Embryonic facial prominence (tissue), 1 donor: ENCODE measurements around the gene AKNA.
"Not testable (repeated sequence)": the region's sequence is repeated elsewhere in the genome, so short reads cannot be mapped to it uniquely, and the experiment has no call there.

Experiments used
- DNase-seq: peaks from one replicate; pipeline ENCODE4 v3.0.0-alpha.2; 2016; ENCODE audit errors: extremely low spot score

Gene AKNA

DNA sequence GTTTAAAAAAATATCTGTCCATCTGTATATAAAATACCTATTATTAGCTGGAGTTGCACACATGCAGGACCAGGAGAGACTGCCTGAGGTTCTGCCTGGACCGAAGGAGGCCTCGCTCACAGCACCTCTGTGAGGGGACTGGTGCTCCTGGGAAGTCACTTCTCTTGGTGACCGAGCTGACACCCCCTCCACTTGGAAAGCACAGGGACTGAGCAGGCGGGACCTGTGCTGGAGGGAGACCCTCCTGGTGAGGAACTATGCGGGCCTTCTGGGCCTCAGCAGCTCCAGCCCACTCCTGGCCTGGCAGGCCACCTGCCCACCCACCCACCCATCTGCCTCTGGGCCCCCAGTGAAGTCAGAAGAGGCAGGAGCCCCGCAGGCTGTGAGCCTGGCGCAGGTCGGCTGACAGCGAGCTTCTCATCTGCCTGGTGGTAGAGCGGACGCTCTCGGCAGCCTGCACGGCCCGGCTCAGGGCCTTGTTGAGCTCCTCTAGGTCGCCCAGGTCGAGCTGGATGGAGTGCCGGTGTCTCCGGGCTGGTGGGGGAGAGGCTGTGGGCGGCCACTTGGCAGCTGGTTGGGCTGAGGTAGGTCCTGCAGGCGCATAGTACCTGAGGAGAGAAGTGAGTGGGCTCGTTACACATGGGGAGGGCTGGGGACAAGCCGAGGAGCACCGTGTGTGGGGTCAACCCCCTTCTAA, 50.9 kb downstream of the AKNA start:
- no peak for DNase-seq

DNA sequence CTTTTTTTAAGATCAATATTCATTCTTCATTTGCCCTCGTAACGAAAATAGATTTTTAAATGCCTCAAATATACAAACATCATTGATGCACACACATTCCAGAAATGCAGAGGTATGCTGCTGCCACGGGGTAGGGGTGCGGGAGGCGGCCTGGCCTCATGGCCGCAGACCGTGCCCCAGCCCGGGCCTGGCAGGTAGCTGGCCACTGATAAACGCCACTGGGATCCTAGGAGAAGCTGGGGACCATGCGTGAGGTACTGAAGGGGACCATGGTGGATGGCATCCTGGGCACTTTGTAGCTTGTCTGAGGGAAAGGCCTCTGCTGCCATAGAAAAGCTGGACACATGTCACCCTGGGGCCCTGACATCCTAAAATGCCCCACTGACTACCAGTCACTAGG, 51.6 kb downstream of the AKNA start:
- DNase-seq = no peak

DNA sequence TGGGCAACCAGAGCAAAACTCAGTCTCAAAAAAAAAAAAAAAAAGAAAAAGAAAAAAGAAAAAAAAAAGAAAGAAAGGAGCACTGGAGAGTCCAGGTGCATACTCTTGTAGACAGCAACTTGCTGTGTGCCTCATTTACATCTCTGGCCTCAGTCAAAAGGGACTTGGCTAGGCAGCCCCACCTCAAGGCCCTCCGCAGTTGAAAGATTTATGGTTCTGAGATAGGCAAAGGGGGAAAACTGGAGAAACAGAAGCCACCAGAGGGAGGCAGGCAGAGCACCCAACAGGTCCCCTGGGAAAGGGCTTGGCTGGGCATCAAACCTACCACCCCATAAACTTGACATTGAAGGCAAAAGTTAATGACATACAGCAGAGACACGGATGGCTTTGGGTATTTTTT, 52.0 kb downstream of the AKNA start:
- no peak for DNase-seq

DNA sequence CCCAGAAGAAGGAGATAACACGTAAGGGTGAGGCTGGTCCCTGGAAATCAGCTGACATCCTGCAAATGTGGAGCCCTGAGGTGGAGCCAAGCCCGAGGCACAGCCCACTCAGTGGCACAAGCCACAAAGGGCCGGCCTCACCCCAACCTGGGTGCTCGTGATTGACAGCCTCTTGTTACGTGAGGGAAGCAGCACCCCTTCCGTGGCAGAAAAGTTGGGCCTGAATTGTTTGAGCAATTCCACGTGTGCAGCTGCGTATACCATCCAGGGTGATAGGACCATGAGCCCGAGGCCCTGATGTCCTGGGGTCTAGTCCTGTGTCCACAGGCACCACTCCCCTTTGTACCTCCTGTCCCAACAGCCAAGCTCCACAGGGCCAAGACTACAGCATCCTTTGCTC, 53.3 kb downstream of the AKNA start:
- DNase-seq = no peak

DNA sequence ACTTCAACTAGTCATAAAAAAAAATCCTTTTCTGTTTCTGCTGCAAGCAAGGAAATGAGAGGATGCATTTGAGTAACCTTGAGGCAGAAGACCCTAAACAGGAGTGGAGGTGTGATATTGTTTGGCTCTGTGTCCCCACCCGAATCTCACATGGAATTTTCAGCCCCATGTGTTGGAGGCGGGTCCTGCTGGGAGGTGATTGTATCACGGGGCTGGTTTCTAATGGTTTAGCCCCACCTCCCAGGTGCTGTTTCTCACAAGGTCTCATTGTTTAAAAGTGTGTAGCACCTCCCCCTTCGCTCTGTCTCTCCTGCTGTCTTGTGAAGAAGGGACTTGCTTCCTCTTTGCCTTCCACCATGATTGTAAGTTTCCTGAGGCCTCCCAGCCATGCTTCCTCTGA, 54.1 kb downstream of the AKNA start:
- DNase-seq = not testable (repeated sequence)

DNA sequence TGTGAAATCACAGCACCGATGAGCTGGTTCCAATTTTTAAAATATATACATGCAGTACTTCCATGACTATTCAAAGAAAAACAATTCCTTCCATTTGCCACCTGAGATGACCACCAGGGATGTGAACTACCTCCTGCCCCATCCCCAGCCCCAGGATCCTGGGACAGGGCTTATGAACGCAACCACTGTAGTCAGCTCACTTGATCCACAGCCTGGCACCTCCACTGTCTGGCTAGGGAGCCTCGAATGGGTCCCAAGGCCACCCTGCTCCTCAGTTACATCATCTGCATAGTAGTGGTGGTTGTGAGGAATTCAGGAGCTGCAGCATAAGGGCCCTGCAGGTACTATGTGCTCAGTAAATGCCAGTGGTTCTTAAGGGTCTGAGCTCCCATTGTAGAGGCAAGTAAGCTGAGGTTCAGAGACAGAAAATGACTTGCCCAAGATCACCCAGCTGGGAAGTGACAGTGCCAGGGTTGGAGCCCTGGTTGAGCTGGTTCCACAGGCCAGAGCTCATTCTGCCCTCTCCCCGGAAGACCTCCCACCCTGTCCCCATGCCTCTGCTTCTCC, 55.2 kb downstream of the AKNA start:
- not testable (repeated sequence) for DNase-seq

DNA sequence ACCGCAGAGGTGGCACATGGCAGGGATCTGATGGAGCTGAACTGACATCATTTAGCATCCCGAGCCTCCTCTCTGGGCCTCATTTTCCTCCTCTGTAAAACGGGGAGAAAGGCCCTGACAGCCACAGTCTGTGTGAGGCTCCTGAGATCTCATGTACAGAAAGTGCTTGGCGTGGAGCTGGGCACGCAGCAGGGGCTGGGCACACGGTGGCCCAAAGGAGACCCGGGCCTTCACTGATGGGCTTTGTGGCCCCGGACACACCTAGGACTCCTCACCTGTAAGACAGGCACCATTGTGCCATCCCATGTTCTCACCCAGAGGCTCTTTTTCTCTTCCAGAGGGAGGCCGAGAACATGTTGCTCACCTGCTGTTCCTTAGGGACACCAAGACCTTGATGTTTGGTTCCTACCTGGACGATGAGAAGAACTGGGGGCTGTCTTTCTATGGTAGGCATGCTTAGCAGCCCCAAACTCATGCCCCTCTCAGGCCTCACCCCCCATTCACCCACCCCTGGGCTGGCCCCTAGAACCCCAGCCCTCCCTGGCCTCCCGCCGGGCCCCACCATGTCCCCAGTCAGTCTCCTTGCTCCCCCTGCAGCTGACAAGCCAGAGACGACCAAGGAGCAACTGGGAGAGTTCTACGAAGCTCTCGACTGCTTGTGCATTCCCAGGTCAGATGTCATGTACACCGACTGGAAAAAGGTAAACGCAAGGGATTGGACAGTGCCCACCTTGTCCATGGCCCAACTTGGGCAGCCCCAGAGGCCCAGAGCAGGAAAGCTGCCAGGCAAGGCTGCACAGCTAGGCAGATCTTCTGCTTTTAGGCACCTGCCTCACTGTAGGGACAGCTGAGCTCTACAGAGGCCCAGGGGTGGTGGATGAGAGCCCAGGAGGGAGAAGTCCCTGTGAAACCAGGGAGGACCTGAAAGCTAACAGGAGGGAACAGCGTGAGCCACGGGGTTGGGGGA, 56.3 kb downstream of the AKNA start:
- DNase-seq = not testable (repeated sequence)

DNA sequence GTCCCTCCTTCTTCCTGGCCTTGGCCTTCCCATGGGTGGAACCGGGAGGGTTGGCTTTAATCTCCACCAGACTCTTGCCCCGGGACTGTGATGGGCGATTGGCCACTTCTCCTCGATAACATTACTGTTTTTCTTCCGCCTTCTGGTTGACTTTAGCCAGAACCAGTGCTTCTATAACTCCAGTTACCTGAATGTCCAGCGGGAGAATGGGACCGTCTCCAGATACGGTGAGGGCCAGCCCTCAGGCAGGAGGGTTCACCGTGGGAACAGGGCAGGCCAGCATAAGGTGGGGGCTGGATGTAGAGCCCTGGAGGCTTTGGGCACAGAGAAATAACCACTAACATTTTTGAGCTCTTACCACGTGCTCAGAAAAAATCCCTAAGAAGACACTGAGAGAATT, 57.1 kb downstream of the AKNA start:
- no peak for DNase-seq

DNA sequence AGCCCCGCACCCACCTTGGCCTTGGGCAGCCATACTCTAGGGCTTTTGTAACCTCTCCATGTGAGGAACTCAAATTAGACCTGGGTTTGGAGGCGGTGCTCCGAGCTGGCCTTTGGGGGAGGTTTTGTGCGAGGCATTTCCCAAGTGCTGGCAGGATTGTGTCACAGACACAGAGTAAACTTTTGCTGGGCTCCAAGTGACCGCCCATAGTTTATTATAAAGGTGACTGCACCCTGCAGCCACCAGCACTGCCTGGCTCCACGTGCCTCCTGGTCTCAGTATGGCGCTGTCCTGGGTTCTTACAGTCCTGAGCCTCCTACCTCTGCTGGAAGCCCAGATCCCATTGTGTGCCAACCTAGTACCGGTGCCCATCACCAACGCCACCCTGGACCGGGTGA, 58.2 kb downstream of the AKNA start, which contains the start of gene ORM2:
ORM2 (plus strand) TSS at position 245 of the 398 bp plus-strand sequence; CDS start at position 281, 36 bp downstream.
- not testable (repeated sequence) for DNase-seq

DNA sequence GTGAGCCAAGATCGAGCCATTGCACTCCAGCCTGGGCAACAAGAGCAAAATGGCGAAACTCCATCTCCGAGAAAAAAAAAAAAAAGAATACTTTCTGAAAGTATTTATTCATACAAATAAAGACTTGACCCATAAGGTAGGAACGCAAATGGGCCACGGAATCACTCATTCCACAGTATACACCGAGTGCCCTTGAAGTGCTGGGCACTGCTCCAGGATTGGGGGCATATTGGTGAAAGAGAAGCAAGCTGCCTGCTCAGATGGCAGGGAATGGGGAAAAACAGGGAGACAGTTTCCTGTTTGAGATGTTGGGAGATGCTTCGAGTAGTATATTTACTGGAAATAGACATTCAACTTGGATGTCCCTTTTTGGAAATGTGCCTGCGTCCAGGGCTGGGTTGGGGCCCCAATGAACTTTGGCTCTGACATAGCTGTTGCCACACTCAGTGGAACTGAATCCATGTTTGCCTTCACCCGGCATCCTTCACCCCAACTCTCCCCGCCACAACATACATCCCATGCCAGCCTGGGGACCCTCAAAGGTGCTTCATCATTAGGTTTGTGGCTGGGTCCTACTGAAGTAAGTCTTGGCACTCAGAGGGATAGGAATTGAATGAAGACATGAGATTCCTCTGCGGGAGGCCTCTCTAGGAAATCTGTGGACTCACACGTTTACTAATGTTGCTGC, 58.7 kb downstream of the AKNA start:
- DNase-seq = not testable (repeated sequence)

DNA sequence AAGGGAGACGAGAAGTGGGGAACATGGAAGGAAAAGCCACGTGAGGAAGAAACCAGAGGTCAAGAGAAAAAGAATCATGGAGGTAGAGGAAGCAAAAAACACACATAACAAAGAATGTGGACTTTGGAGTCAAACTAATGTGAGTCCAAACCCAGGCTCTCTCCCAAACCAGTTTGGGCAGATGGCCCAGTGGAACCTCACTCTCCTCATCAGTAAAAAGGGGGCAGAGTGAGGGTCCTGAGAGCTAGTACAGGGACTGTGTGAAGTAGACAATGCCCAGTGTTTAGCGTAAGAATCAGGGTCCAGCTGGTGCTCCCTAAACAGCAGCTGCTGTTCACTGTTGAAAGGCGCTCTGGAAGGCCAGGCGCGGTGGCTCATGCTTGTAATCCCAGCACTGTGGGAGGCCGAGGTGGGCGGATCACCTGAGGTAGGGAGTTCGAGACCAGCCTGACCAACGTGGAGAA, 59.4 kb downstream of the AKNA start:
- not testable (repeated sequence) for DNase-seq

DNA sequence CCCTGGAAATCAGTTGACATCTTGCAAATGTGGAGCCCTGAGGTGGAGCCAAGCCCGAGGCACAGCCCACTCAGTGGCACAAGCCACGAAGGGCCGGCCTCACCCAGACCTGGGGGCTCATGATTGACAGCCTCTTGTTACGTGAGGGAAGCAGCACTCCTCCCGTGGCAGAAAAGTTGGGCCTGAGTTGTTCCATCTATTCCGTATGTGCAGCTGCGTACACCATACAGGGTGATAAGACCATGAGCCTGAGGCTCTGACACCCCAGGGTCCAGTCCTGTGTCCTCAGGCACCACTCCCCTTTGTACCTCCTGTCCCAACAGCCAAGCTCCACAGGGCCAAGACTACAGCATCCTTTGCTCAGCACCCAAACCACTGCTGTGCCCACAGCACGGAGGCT, 60.0 kb downstream of the AKNA start:
- no peak for DNase-seq

DNA sequence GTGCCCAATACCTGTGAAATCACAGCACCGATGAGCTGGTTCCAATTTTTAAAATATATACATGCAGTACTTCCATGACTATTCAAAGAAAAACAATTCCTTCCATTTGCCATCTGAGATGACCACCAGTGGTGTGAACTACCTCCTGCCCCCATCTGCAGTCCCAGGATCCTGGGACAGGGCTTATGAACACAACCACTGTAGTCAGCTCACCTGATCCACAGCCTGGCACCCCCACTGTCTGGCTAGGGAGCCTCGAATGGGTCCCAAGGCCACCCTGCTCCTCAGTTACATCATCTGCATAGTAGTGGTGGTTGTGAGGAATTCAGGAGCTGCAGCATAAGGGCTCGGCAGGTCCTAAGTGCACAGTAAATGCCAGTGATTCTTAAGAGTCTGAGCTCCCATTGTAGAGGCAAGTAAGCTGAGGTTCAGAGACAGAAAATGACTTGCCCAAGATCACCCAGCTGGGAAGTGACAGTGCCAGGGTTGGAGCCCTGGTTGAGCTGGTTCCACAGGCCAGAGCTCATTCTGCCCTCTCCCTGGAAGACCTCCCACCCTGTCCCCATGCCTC, 62.0 kb downstream of the AKNA start:
- not testable (repeated sequence) for DNase-seq

DNA sequence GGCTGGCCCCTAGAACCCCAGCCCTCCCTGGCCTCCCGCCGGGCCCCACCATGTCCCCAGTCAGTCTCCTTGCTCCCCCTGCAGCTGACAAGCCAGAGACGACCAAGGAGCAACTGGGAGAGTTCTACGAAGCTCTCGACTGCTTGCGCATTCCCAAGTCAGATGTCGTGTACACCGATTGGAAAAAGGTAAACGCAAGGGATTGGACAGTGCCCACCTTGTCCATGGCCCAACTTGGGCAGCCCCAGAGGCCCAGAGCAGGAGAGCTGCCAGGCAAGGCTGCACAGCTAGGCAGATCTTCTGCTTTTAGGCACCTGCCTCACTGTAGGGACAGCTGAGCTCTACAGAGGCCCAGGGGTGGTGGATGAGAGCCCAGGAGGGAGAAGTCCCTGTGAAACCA, 62.8 kb downstream of the AKNA start:
- not testable (repeated sequence) for DNase-seq

DNA sequence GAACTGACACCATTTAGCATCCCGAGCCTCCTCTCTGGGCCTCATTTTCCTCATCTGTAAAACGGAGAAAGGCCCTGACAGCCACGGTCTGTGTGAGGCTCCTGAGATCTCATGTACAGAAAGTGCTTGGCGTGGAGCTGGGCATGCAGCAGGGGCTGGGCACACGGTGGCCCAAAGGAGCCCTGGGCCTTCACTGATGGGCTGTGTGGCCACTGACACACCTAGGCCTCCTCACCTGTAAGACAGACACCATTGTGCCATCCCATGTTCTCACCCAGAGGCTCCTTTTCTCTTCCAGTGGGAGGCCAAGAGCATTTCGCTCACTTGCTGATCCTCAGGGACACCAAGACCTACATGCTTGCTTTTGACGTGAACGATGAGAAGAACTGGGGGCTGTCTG, 63.3 kb downstream of the AKNA start:
- DNase-seq = no peak

DNA sequence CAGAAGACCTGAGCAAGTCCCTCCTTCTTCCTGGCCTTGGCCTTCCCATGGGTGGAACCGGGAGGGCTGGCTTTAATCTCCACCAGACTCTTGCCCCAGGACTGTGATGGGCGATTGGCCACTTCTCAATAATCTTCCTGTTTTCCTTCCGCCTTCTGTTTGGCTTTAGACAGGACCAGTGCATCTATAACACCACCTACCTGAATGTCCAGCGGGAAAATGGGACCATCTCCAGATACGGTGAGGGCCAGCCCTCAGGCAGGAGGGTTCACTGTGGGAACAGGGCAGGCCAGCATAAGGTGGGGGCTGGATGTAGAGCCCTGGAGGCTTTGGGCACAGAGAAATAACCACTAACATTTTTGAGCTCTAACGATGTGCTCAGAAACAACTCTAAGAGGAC, 63.9 kb downstream of the AKNA start:
- DNase-seq = not testable (repeated sequence)

DNA sequence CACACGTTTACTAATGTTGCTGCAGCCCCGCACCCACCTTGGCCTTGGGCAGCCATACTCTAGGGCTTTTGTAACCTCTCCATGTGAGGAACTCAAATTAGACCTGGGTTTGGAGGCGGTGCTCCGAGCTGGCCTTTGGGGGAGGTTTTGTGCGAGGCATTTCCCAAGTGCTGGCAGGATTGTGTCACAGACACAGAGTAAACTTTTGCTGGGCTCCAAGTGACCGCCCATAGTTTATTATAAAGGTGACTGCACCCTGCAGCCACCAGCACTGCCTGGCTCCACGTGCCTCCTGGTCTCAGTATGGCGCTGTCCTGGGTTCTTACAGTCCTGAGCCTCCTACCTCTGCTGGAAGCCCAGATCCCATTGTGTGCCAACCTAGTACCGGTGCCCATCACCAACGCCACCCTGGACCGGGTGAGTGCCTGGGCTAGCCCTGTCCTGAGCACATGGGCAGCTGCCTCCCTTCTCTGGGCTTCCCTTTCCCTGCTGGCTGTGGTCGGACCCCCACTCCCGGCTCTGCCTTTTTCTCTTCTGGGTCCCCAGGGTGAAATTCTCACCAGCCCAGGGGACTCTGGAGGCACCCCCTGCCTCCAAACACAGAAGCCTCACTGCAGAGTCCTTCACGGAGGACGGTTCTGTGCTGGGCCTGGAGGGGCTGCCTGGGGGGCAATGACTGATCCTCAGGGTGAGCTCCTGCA, 64.8 kb downstream of the AKNA start, which contains the start of gene ORM1:
ORM1 (plus strand) TSS at position 268 of the 701 bp plus-strand sequence; CDS start at position 304, 36 bp downstream.
- DNase-seq = not testable (repeated sequence)

DNA sequence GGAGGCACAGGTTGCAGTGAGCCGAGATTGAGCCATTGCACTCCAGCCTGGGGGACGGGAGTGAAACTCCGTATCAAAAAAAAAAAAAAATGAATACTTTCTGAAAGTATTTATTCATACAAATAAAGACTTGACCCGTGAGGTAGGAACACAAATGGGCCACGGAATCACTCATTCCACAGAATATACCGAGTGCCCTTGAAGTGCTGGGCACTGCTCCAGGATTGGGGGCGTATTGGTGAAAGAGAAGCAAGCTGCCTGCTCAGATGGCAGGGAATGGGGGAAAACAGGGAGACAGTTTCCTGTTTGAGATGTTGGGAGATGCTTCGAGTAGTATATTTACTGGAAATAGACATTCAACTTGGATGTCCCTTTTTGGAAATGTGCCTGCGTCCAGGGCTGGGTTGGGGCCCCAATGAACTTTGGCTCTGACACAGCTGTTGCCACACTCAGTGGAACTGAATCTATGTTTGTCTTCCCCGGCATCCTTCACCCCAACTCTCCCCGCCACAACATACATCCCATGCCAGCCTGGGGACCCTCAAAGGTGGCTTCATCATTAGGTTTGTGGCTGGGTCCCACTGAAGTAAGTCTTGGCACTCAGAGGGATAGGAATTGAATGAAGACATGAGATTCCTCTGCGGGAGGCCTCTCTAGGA, 65.5 kb downstream of the AKNA start:
- DNase-seq = not testable (repeated sequence)

DNA sequence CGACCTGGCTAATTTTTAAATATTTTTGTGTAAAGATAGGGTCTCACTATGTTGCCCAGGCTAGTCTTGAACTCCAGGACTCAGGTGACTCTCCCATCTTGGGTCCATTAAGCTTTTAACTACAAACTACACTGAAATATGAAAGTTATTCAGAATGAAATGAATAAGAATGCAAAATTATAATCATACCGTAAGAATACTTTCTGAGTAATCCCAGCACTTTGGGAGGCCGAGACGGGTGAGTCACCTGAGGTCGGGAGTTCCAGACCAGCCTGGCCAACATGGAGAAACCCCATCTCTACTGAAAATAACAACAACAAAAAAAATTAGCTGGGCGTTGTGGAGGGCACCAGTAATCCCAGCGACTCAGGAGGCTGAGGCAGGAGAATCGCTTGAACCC, 66.0 kb downstream of the AKNA start:
- no peak for DNase-seq

DNA sequence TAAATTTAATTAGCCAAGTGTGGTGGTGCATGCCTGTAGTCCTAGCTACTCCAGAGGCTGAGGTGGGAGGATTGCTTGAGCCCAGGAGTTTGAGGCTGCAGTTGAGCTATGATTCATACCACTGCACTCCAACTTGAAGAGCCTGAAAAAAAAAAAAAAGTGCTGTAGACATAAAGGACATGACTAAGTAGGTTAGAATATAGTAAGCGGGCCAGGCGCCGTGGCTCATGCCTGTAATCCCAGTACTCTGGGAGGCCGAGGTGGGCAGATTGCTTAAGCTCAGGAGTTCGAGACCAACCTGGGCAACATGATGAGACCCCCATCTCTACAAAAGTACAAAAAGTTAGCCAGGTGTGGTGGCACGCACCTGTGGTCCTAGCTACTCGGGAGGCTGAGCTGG, 67.1 kb downstream of the AKNA start:
- DNase-seq = not testable (repeated sequence)
